SU-DHL-6 (cell line): ENCODE data around the gene MRPS22.

Experiments
- CTCF ChIP-seq: fragments of 200-600 bp; sonication (generic); IDR thresholded peaks from one replicate; pipeline ENCODE4 v1.5.1; 2017; ENCODE audit warnings: antibody characterized with exemption, mild to moderate bottlenecking, low read length, moderate library complexity; ENCODE audit not compliant: insufficient read depth, poor library complexity, severe bottlenecking
- EZH2phosphoT487 ChIP-seq: fragments of 200-600 bp; sonication (generic), shearing (Covaris generic); conservative IDR thresholded peaks from 2 replicates; pipeline ENCODE4 v1.6.1; 2018; ENCODE audit warnings: mild to moderate bottlenecking, antibody characterized with exemption, low read length, moderate library complexity, mixed read lengths

- TF ChIP-seq CTCF: no peak
- no peak for TF ChIP-seq EZH2phosphoT487
These were observed 17.7 kb upstream of the MRPS22 start for GRCh38 chr3:139326131-139326530.
